Endodermal cell (in vitro differentiated cells): ENCODE measurements around the gene GPD2. TPM values are rescaled to one million over a fixed set of nuclear protein-coding genes. Genes with fewer than 3 reads are reported as not detected.

Experiments
- DNase-seq: peaks from one replicate; pipeline ENCODE4 v3.0.0-alpha.2; 2017
- H3K27ac ChIP-seq: 2 replicates; pipeline ENCODE4 v1.5.1; 2013; ENCODE audit warnings: mild to moderate bottlenecking, low read depth, low read length, moderate library complexity
- H3K27me3 ChIP-seq: 2 replicates; pipeline ENCODE4 v1.6.1; 2013; ENCODE audit warnings: mild to moderate bottlenecking, low read length, moderate library complexity; ENCODE audit not compliant: insufficient read depth, control insufficient read depth, poor library complexity, severe bottlenecking
- H3K36me3 ChIP-seq: 2 replicates; pipeline ENCODE4 v1.7.0; 2013; ENCODE audit warnings: mild to moderate bottlenecking, low read length, moderate library complexity; ENCODE audit not compliant: control insufficient read depth, insufficient read depth
- H3K4me1 ChIP-seq: one replicate; pipeline ENCODE4 v1.7.0; 2013; ENCODE audit warnings: low read length; ENCODE audit not compliant: control insufficient read depth, insufficient read depth
- H3K4me3 ChIP-seq: 2 replicates; pipeline ENCODE4 v1.5.1; 2013; ENCODE audit warnings: mild to moderate bottlenecking, low read length, moderate library complexity
- H3K9ac ChIP-seq: 2 replicates; pipeline ENCODE4 v1.6.1; 2013; ENCODE audit warnings: mild to moderate bottlenecking, low read length, moderate library complexity; ENCODE audit not compliant: poor library complexity, severe bottlenecking; ENCODE audit errors: extremely low read depth
- H3K9me3 ChIP-seq: 2 replicates; pipeline ENCODE4 v1.6.1; 2013; ENCODE audit warnings: mild to moderate bottlenecking, low read length, moderate library complexity; ENCODE audit not compliant: control insufficient read depth
- H3K27ac Mint-ChIP-seq: 2 replicates; pipeline ENCODE4 v1.8.0; 2020; ENCODE audit warnings: mixed read lengths
- H3K27me3 Mint-ChIP-seq: 2 replicates; pipeline ENCODE4 v1.8.0; 2021; ENCODE audit warnings: mild to moderate bottlenecking, mixed read lengths; ENCODE audit not compliant: insufficient read depth
- H3K36me3 Mint-ChIP-seq: 2 replicates; pipeline ENCODE4 v1.8.0; 2020; ENCODE audit warnings: low read depth, mixed read lengths
- H3K4me1 Mint-ChIP-seq: 2 replicates; pipeline ENCODE4 v1.8.0; 2020; ENCODE audit warnings: mixed read lengths
- H3K4me3 Mint-ChIP-seq: 2 replicates; pipeline ENCODE4 v1.8.0; 2020; ENCODE audit warnings: mild to moderate bottlenecking, moderate library complexity, mixed read lengths
- H3K9me3 Mint-ChIP-seq: 2 replicates; pipeline ENCODE4 v1.8.0; 2020; ENCODE audit warnings: mild to moderate bottlenecking, mixed read lengths
- WGBS, 2 experiments: methylation state at CpG; one replicate each; pipeline versions ENCODE4 v1.1.5 to v1.1.7; 2013; ENCODE audit warnings: missing lambda C conversion rate in 2 of 2, mixed read lengths in 1 of 2; ENCODE audit not compliant: insufficient coverage in 1 of 2, insufficient read length in 1 of 2; 5-methylcytosine and 5-hydroxymethylcytosine counted together
- total RNA-seq, 2 donors: library from RNA; stranded (reverse); fragmentation: NEBNext Ultra II Directional in 1 of 2; extraction: Animal tissue kit (Norgen Biotek cat#: 25700) in 1 of 2; gene quantifications; 2 replicates in 1 of 2; 3 replicates in 1 of 2; pipeline ENCODE4 v1.2.1, GENCODE V29; 2021
- TF ChIP-seq, protein P1 (sequence below): fragments of 200-600 bp; sonication (generic); conservative IDR thresholded peaks from 2 replicates; pipeline ENCODE4 v1.5.0; 2021; ENCODE audit warnings: antibody characterized with exemption, mild to moderate bottlenecking

Gene GPD2
- total RNA-seq, 2 donors from 2014 or later, result 51.7 to 64.6 TPM

DNA sequence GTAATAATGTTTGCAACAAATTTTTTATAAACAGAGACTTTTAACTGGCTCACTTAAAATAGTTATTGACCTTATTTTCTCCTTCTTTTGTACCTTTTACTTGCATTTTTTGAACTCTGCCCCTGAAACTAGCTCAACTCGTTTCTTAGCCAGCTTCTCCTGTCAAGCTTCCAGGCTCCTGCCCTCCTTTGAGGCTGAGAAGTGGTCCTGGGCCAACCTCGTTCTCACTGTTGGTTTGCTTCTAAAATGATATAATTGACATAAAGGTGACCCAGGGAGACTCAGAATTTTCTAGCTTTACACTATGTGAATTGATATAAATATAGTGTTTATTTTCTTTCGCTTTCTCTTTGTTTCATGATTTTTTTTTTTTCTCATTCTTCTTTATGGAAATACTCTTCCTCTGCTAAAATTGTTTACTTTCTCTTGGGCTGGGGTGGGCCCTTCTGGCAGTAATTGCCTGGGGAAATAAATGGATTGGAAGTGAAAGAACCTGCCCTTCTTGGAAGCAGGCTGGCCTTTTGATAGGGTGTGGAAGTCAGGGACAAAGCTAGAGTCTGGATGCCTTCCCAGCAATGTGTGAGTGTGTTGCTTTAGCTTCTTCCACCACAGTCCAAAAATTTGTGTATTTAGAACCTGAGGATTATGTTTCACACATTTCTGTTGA is 30.7 kb downstream of the GPD2 start:
- 88% methylated on average over 2 of the region's 3 CpGs; no CpG with 5 or more reads in 1 of the 2 experiments for WGBS, 2 experiments
- Histone ChIP-seq H3K27ac (no peak overlapping the region), H3K4me1 (peaks cover 8% of the 10 kb centered on the region), H3K9ac (no peak overlapping the region), H3K9me3 (no peaks in the 10 kb centered on the region), H3K27me3 (no peaks in the 10 kb centered on the region), H3K4me3 (no peak overlapping the region), H3K36me3 (no peaks in the 10 kb centered on the region)
- Mint-ChIP-seq H3K27me3 (no peaks in the 10 kb centered on the region), H3K27ac (peak overlapping the region; percentile 70), H3K9me3 (no peaks in the 10 kb centered on the region), H3K4me3 (no peak overlapping the region), H3K4me1 (peaks cover 46% of the 10 kb centered on the region), H3K36me3 (peaks cover 5% of the 10 kb centered on the region)
- DNase-seq, result no peak
- TF ChIP-seq, protein P1, sequence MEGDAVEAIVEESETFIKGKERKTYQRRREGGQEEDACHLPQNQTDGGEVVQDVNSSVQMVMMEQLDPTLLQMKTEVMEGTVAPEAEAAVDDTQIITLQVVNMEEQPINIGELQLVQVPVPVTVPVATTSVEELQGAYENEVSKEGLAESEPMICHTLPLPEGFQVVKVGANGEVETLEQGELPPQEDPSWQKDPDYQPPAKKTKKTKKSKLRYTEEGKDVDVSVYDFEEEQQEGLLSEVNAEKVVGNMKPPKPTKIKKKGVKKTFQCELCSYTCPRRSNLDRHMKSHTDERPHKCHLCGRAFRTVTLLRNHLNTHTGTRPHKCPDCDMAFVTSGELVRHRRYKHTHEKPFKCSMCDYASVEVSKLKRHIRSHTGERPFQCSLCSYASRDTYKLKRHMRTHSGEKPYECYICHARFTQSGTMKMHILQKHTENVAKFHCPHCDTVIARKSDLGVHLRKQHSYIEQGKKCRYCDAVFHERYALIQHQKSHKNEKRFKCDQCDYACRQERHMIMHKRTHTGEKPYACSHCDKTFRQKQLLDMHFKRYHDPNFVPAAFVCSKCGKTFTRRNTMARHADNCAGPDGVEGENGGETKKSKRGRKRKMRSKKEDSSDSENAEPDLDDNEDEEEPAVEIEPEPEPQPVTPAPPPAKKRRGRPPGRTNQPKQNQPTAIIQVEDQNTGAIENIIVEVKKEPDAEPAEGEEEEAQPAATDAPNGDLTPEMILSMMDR, result no peak

DNA sequence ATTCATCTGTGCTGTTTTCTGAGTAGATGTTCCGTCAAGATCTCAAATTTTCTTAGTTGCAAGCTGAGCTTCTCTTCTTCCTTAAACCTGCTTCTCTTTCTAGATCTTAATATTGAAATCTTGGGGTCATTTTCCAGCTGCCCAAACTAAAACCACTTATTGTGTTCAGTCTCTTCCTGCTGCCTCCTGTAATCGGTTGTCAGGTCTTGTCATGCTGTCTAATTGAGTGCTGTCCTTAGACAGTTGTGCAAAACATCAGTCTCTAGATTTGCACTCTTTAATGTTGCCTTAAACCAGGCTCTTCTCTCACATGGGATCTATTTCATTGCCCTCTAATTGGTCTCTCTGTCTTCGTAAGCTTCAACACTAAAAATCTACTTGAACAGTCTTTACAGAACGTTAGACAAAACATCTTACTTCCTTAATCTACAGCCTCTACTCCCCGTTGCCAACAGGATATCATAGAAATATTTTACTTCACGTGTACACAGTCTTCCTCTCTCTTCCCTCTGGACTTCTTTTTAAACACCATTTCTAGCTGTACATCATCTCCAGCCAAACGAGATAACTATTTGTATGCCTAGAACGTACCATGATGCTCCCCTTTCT is 34.9 kb downstream of the GPD2 start:
- WGBS, 2 experiments, result 92 to 96% methylated on average over 8 of the region's 8 CpGs
- H3K4me1 ChIP-seq, result peaks cover 20% of the 10 kb centered on the region
- Mint-ChIP-seq H3K4me1 (peaks cover 69% of the 10 kb centered on the region), H3K9me3 (no peaks in the 10 kb centered on the region), H3K27ac (no peak overlapping the region), H3K27me3 (no peaks in the 10 kb centered on the region), H3K36me3 (peaks cover 5% of the 10 kb centered on the region), H3K4me3 (no peak overlapping the region)
- H3K27ac ChIP-seq, result no peak overlapping the region
- H3K9me3 ChIP-seq, result no peaks in the 10 kb centered on the region
- no peak overlapping the region for H3K4me3 ChIP-seq
- no peaks in the 10 kb centered on the region for H3K27me3 ChIP-seq
- H3K36me3 ChIP-seq, result no peaks in the 10 kb centered on the region
- no peak for DNase-seq
- no peak overlapping the region for H3K9ac ChIP-seq
- TF ChIP-seq, protein P1, result no peak

DNA sequence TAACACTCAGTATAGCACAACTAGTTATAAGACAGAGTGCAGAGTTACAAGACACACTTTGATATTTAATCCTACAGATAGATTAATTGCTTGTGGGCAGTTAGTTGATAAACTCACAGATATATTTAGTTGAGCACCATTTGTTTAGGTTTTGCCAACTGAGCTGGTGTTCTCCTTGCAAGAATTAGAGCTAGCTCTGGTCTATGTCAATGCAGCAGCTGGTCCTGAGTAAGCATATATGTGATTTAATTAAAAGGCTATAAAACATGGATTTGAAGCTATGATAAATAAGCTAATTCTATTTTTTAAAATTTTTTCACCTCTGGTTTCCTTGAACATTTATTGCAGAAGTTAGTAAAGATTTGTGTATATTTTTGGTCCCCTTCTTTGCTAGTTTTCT is 35.6 kb downstream of the GPD2 start:
- peaks cover 8% of the 10 kb centered on the region for H3K36me3 Mint-ChIP-seq
- no peak overlapping the region for H3K4me3 Mint-ChIP-seq
- no peak for DNase-seq

More for the DNA sequence above, 35.6 kb downstream of the GPD2 start:
- no peaks in the 10 kb centered on the region for H3K27me3 Mint-ChIP-seq
- Histone ChIP-seq H3K4me1 (peaks cover 16% of the 10 kb centered on the region), H3K9ac (no peak overlapping the region), H3K4me3 (no peak overlapping the region), H3K36me3 (no peaks in the 10 kb centered on the region), H3K9me3 (no peaks in the 10 kb centered on the region), H3K27ac (no peak overlapping the region), H3K27me3 (no peaks in the 10 kb centered on the region)
- no peak overlapping the region for H3K27ac Mint-ChIP-seq
- H3K4me1 Mint-ChIP-seq, result peaks cover 70% of the 10 kb centered on the region
- H3K9me3 Mint-ChIP-seq, result no peaks in the 10 kb centered on the region
- TF ChIP-seq, protein P1, result no peak
